IPS DF 6.9 (cell line): ENCODE results near the gene RUVBL1.

Experiments used
- DNase-seq: peaks from one replicate; pipeline ENCODE4 v3.0.0-alpha.2; 2013; ENCODE audit warnings: low read depth, low spot score
- H3K27ac ChIP-seq: one replicate; pipeline ENCODE4 v1.5.1; 2013; ENCODE audit warnings: low read length, control low read depth
- H3K27me3 ChIP-seq: 2 replicates; pipeline ENCODE4 v1.6.1; 2013; ENCODE audit warnings: mild to moderate bottlenecking, low read length; ENCODE audit not compliant: control insufficient read depth, insufficient read depth
- H3K36me3 ChIP-seq: 2 replicates; pipeline ENCODE4 v1.6.1; 2013; ENCODE audit warnings: low read length; ENCODE audit not compliant: control insufficient read depth, insufficient read depth
- H3K4me1 ChIP-seq: 2 replicates; pipeline ENCODE4 v1.6.1; 2013; ENCODE audit warnings: low read length; ENCODE audit not compliant: control insufficient read depth, insufficient read depth
- H3K4me3 ChIP-seq: 2 replicates; pipeline ENCODE4 v1.5.1; 2013; ENCODE audit warnings: mild to moderate bottlenecking, low read length
- H3K9me3 ChIP-seq: 2 replicates; pipeline ENCODE4 v1.6.1; 2013; ENCODE audit warnings: low read length, inconsistent platforms; ENCODE audit not compliant: control insufficient read depth, insufficient read depth
- WGBS: extraction: QIAGEN DNeasy Blood & Tissue Kit; methylation state at CpG from one replicate; pipeline ENCODE4 v1.1.7; 2013; ENCODE audit warnings: mixed read lengths, missing lambda C conversion rate; ENCODE audit not compliant: insufficient read length, insufficient coverage; 5-methylcytosine and 5-hydroxymethylcytosine counted together

RUVBL1 gene

GRCh38 chr3:128077202-128077624 is 46.4 kb downstream of the RUVBL1 start:
- Histone ChIP-seq H3K4me1 (peaks cover 3% of the 10 kb centered on the region; the same call in 1 of the 2 replicates), H3K27ac (no peak overlapping the region), H3K9me3 (no peaks in the 10 kb centered on the region), H3K4me3 (peak overlapping the region; percentile 23; the same call in 1 of the 2 replicates), H3K27me3 (no peaks in the 10 kb centered on the region), H3K36me3 (peaks cover 14% of the 10 kb centered on the region)
- DNase-seq, result no peak
- no CpG with 5 or more reads among the region's 11 CpGs for WGBS

DNA sequence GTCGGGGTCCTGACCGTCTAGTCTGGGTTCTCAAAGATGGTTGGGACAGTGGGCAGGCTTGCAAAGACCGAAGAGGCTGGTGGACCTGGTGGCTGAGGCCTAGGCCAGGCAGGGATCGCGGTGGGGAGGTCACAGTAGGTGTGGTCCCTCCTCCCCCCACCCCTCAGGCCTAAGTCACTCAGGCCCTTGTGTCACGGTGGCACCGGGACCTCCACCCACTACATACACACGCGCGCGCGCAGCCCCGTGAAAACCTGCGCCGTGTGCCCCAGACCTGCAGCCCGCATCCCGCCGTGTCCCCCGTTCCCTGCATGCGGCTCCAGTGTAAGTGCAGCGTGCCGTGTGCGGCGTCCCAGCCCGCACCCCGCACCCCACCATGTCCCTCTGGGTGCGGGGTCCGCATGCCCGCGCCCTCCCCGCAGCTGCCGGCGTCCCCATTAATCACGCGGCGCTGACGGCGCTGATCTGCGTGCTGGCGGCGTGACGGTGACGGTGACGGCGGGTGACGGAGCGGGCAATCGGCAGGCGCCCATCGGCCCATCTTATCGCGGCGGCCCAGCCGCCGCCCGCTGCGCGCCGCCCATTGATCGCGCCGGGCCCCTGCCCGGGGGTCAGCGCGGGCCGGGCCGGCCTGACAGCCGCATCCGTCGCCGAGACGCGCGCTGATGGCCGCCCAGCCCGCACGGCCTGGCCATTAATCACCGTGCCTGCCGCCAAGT is 47.0 kb downstream of the RUVBL1 start:
- no peaks in the 10 kb centered on the region for H3K9me3 ChIP-seq
- H3K27me3 ChIP-seq, result no peaks in the 10 kb centered on the region
- peak overlapping the region; percentile 23; the same call in 1 of the 2 replicates for H3K4me3 ChIP-seq
- no CpG with 5 or more reads among the region's 79 CpGs for WGBS
- H3K36me3 ChIP-seq, result peaks cover 11% of the 10 kb centered on the region
- DNase-seq, result no peak
- H3K4me1 ChIP-seq, result peaks cover 3% of the 10 kb centered on the region; the same call in 1 of the 2 replicates
- H3K27ac ChIP-seq, result no peak overlapping the region

DNA sequence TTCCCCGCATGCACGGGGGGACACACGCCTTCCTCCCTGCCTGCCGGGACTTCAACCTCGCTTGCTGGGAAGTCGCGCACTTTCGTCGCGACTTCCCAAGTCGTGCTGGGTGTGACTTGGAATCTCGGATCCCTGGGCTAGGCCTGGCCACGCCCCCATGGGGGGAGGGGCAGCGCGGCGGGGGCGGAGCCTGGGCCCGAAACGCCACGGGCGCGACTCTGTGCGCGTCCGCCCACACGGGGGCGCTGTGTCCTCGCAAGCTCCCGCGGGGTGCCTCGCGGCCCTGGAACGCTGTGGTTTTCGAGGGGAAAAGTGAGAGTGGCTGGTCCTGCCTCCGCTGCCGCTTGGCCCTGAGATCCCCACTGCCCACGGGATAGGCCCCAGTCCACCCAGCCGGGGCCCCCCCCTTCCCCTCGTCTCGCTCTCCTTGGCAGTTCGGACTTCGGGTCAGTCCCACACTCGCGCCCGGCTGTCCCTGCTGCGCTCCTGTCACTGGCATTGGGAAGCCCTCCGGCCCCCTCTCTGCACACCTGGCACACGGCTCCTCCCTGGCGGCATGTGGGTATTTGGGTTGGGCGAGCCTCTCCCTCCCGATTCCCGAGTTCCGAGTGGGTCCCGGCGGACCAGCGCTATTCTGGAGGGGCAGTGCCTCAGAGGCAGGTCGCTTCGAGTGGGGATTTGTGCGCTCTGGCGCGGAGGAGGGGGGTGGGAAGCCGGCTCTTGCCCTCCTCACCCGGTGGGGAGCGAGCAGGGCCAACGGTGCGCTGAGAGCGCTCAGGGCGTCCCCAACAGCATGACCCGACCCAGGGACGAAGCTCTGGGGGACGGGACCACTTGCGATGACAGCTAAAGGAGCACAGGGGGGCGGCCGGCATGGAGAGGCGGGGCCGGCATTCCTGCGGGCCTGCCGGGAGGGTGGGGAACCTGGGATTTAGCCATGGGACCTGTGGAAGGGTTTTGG is 47.8 kb downstream of the RUVBL1 start:
- no peak overlapping the region for H3K27ac ChIP-seq
- peak overlapping the region; percentile 51; the same call in 1 of the 2 replicates for H3K4me3 ChIP-seq
- H3K36me3 ChIP-seq, result peaks cover 17% of the 10 kb centered on the region
- no peaks in the 10 kb centered on the region for H3K27me3 ChIP-seq
- no peaks in the 10 kb centered on the region for H3K9me3 ChIP-seq
- peaks cover 3% of the 10 kb centered on the region; the same call in 1 of the 2 replicates for H3K4me1 ChIP-seq
- DNase-seq, result peak; percentile 77
- no CpG with 5 or more reads among the region's 78 CpGs for WGBS

DNA sequence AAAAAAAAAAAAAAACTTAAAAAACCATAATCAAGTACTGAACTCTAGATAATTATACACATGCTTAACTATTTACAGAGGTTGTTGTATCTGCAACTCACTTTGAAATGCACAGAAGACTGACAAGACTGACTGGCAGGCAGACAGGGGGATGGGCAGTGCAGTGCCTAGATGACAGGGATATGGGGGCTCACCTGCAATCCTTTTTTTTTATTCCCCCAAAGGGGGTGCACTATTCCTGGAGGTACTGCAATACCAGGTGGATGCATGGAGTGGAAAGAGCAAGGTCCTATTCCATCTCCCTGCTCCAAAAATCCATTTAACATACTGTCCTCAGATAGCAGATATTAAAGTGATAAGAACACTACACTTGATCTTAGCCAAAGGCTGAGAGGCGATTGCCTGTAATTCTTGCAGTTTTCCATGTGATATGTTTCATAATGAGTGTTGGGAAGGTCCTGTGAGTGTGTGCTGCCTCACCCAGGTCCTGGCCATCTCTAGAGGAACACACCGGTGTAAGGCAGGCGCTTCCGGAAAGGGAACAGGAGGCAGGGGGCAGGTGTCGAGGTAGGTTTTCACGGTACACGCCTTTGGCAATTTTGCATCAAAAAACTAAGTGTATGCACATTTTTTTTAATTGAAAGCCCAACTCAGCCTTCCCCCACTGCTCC is 48.6 kb downstream of the RUVBL1 start:
- peak overlapping the region; percentile 51; the same call in 1 of the 2 replicates for H3K4me3 ChIP-seq
- H3K36me3 ChIP-seq, result peaks cover 24% of the 10 kb centered on the region
- no peak for DNase-seq
- peaks cover 3% of the 10 kb centered on the region; the same call in 1 of the 2 replicates for H3K4me1 ChIP-seq
- no CpG with 5 or more reads among the region's 7 CpGs for WGBS
- H3K9me3 ChIP-seq, result no peaks in the 10 kb centered on the region
- no peak overlapping the region for H3K27ac ChIP-seq
- no peaks in the 10 kb centered on the region for H3K27me3 ChIP-seq

DNA sequence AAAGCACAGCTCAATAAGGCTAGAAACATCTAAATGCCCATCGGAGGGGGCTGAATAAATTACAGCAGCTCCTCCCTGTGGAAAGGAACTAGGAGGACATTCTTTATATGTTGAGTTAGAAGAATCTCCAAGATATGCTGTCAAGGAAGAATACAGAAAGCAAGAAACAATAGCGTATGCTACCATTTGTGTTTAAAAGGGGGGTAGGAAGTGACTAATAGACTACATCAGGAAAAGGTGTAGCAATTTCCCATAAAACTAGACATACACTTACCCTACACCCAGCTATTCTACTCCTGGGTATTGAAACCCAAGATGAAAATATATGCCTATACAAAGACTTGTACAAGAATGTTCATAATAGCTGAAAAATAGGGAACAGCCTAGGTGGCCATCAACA is 49.8 kb downstream of the RUVBL1 start:
- Histone ChIP-seq H3K4me1 (peaks cover 3% of the 10 kb centered on the region; the same call in 1 of the 2 replicates), H3K36me3 (peaks cover 24% of the 10 kb centered on the region), H3K27me3 (no peaks in the 10 kb centered on the region), H3K9me3 (no peaks in the 10 kb centered on the region), H3K4me3 (no peak overlapping the region), H3K27ac (no peak overlapping the region)
- DNase-seq, result no peak
- no CpG with 5 or more reads among the region's 2 CpGs for WGBS

- Histone ChIP-seq H3K27ac (no peak overlapping the region), H3K27me3 (no peaks in the 10 kb centered on the region), H3K9me3 (no peaks in the 10 kb centered on the region), H3K4me1 (peaks cover 3% of the 10 kb centered on the region; the same call in 1 of the 2 replicates), H3K36me3 (peaks cover 29% of the 10 kb centered on the region), H3K4me3 (no peak overlapping the region)
- DNase-seq, result no peak
- WGBS, result no CpG with 5 or more reads among the region's 6 CpGs
Observed at GRCh38 chr3:128073185-128073725, 50.4 kb downstream of the RUVBL1 start.

- no CpG with 5 or more reads among the region's 13 CpGs for WGBS
- H3K27ac ChIP-seq, result no peak overlapping the region
- H3K4me1 ChIP-seq, result peaks cover 3% of the 10 kb centered on the region; the same call in 1 of the 2 replicates
- H3K36me3 ChIP-seq, result peaks cover 34% of the 10 kb centered on the region
- DNase-seq, result no peak
- H3K27me3 ChIP-seq, result no peaks in the 10 kb centered on the region
- no peaks in the 10 kb centered on the region for H3K9me3 ChIP-seq
- no peak overlapping the region for H3K4me3 ChIP-seq
Observed at GRCh38 chr3:128072454-128073184, 51.0 kb downstream of the RUVBL1 start.

GRCh38 chr3:128071771-128072453 is 51.7 kb downstream of the RUVBL1 start:
- no CpG with 5 or more reads among the region's 11 CpGs for WGBS
- Histone ChIP-seq H3K4me3 (no peak overlapping the region), H3K27me3 (no peaks in the 10 kb centered on the region), H3K27ac (no peak overlapping the region), H3K36me3 (peaks cover 41% of the 10 kb centered on the region), H3K9me3 (no peaks in the 10 kb centered on the region), H3K4me1 (peaks cover 3% of the 10 kb centered on the region; the same call in 1 of the 2 replicates)
- DNase-seq, result no peak

DNA sequence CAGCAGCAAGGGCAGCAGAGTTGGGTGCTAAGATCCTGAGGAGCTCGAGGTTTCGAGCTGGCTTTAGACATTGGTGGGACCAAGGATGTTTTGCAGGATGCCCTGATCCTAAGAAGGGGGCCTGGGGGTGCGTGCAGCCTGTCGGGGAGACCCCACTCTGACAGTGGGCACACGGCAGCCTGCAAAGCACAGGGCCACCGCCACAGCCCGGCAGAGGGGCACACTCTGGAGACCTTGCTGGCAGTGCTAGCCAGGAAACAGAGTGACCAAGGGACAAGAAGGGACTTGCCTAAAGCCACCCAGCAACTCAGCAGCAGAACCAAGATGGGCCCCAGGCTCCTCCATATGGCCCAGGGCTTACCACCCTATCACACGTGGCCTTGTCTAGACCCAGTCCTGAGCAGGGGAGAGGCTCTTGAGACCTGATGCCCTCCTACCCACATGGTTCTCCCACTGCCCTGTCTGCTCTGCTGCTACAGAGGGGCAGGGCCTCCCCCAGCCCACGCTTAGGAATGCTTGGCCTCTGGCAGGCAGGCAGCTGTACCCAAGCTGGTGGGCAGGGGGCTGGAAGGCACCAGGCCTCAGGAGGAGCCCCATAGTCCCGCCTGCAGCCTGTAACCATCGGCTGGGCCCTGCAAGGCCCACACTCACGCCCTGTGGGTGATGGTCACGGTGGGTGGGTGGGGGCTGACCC is 52.6 kb downstream of the RUVBL1 start:
- Histone ChIP-seq H3K27me3 (no peaks in the 10 kb centered on the region), H3K27ac (no peak overlapping the region), H3K9me3 (no peaks in the 10 kb centered on the region), H3K36me3 (peaks cover 50% of the 10 kb centered on the region), H3K4me1 (peaks cover 3% of the 10 kb centered on the region; the same call in 1 of the 2 replicates), H3K4me3 (no peak overlapping the region)
- WGBS, result no CpG with 5 or more reads among the region's 13 CpGs
- no peak for DNase-seq
